Motor neuron (in vitro differentiated cells): ENCODE measurements around the gene TAX1BP3. TPM values are rescaled to one million over a fixed set of nuclear protein-coding genes. Genes with fewer than 3 reads are reported as not detected.
"Not testable (repeated sequence)": the region's sequence is repeated elsewhere in the genome, so short reads cannot be mapped to it uniquely, and the experiment has no call there.

ENCODE experiments used
- ATAC-seq, 8 experiments: fragments of 200-7000 bp; cut with Tn5 transposase; replicated peaks in 6 of 8; 2 replicates each; pipeline ENCODE4 v1.8.0; 2021; ENCODE audit warnings: mild to moderate bottlenecking in 8 of 8, moderate library complexity in 8 of 8
- H3K27ac ChIP-seq, 2 donors: fragments of 250-450 bp; sonication (Bioruptor Pico); 2 replicates each; pipeline ENCODE4 v1.9.0; 2021; ENCODE audit warnings: antibody characterized with exemption in 2 of 2, mild to moderate bottlenecking in 2 of 2, moderate library complexity in 1 of 2
- H3K4me1 ChIP-seq, 2 donors: fragments of 250-450 bp; sonication (Bioruptor Pico); replicated peaks in 1 of 2; 2 replicates each; pipeline ENCODE4 v1.6.1; 2021; ENCODE audit warnings: antibody characterized with exemption in 2 of 2, mild to moderate bottlenecking in 2 of 2, moderate library complexity in 1 of 2
- H3K4me3 ChIP-seq, 5 donors: fragments of 250-450 bp; sonication (Bioruptor Pico); 2 replicates each; pipeline ENCODE4 v1.9.0; 2021; ENCODE audit warnings: antibody characterized with exemption in 5 of 5, mild to moderate bottlenecking in 5 of 5, moderate library complexity in 4 of 5
- WGBS, 10 experiments: fragments of 450-650 bp; shearing (Covaris generic); methylation state at CpG; one replicate each; pipeline ENCODE4 v1.0.0; 2022; 5-methylcytosine and 5-hydroxymethylcytosine counted together
- in situ Hi-C, 9 experiments: fragments of 400-800 bp; cut with MboI; loops; one replicate each; pipeline ENCODE4 v1.15.0; 2021; ENCODE audit warnings: low sequenced_read_pairs in 9 of 9, low pct_unique_long_range_greater_than_20kb in 2 of 9; ENCODE audit not compliant: unreplicated experiment in 9 of 9
- total RNA-seq, 8 experiments: library from RNA; unstranded; fragments of 300-600 nt; gene quantifications; 2 replicates each; pipeline versions ENCODE4 v1.2.3 to v1.2.4, GENCODE V29; 2022

The TAX1BP3 gene
- total RNA-seq = 100 to 1,000 TPM in 2 of 8 experiments, 10 to 100 TPM in 6; 19.2 to 314 (median 43.5) TPM

GRCh38 chr17:3668279-3669084, at the start of gene TAX1BP3, which contains the start of gene EMC6:
TSS of gene TAX1BP3 (minus strand) at chr17:3668578. CDS start at chr17:3668526, 52 bp downstream.
TSS of gene EMC6 (plus strand) at chr17:3668812. CDS start at chr17:3669147, 335 bp downstream.
- WGBS, 10 experiments = 0 to 3% (median 0%) methylated on average over 1 to 16 of the region's 89 CpGs; no CpG with 5 or more reads in 4 of the 10 experiments
- peak within 1 kb of the TSS; percentile 89 to 95 for H3K27ac ChIP-seq
- in situ Hi-C loops = loop anchor here in 1 of 9 experiments (25.0 kb wide), 1 partner anchor 106 kb away; the partner anchor contains the start of gene TRPV3
- peaks cover 11 to 13% of the 10 kb centered on the region in 2 donors for H3K4me1 ChIP-seq
- ATAC-seq = peak; percentile 74 to 95 (median 92)
- H3K4me3 ChIP-seq = peak within 1 kb of the TSS; percentile 73 to 96 (median 90)

- no peak for ATAC-seq
- whole genome bisulfite sequencing, 10 experiments = 83 to 100% (median 92%) methylated on average over 3 to 8 of the region's 8 CpGs; no CpG with 5 or more reads in 2 of the 10 experiments
- in situ Hi-C loops = no loop called here
- H3K4me3 ChIP-seq = no peak overlapping the region
- no peaks in the 10 kb centered on the region for H3K4me1 ChIP-seq
- no peak overlapping the region for H3K27ac ChIP-seq
Observed at GRCh38 chr17:3715296-3715695, 46.9 kb upstream of the TAX1BP3 start.

GRCh38 chr17:3712811-3713463, 44.6 kb upstream of the TAX1BP3 start:
- no peak overlapping the region for H3K27ac ChIP-seq
- 74 to 100% (median 93%) methylated on average over 1 to 13 of the region's 13 CpGs; no CpG with 5 or more reads in 1 of the 10 experiments for WGBS, 10 experiments
- in situ Hi-C loops = no loop called here
- no peak for ATAC-seq
- H3K4me3 ChIP-seq = no peak overlapping the region
- H3K4me1 ChIP-seq = no peaks in the 10 kb centered on the region

GRCh38 chr17:3710951-3711383, 42.6 kb upstream of the TAX1BP3 start:
- 48 to 100% (median 82%) methylated on average over 1 to 4 of the region's 5 CpGs for whole genome bisulfite sequencing, 10 experiments
- Histone ChIP-seq H3K27ac (no peak overlapping the region), H3K4me1 (no peaks in the 10 kb centered on the region), H3K4me3 (no peak overlapping the region)
- in situ Hi-C loops = no loop called here
- ATAC-seq = no peak

- in situ Hi-C loops = no loop called here
- no peak overlapping the region for H3K27ac ChIP-seq
- ATAC-seq = no peak
Observed at GRCh38 chr17:3708366-3708765, 40.0 kb upstream of the TAX1BP3 start.

GRCh38 chr17:3705718-3705984, 37.3 kb upstream of the TAX1BP3 start:
- in situ Hi-C loops, H3K4me1 ChIP-seq, H3K4me3 ChIP-seq, ATAC-seq, H3K27ac ChIP-seq: not testable (repeated sequence)
- 57 to 100% (median 100%) methylated on average over 1 of the region's 1 CpG; no CpG with 5 or more reads in 2 of the 10 experiments for WGBS, 10 experiments

More at GRCh38 chr17:3708366-3708765, 40.0 kb upstream of the TAX1BP3 start:
- 69 to 100% (median 94%) methylated on average over 1 to 3 of the region's 3 CpGs; no CpG with 5 or more reads in 2 of the 10 experiments for WGBS, 10 experiments
- Histone ChIP-seq H3K4me1 (no peaks in the 10 kb centered on the region), H3K4me3 (no peak overlapping the region)

GRCh38 chr17:3704931-3705717, 36.7 kb upstream of the TAX1BP3 start:
- WGBS, 10 experiments = 10 to 100% (median 74%) methylated on average over 1 to 17 of the region's 20 CpGs
- Histone ChIP-seq H3K4me1 (no peaks in the 10 kb centered on the region), H3K27ac (no peak overlapping the region), H3K4me3 (no peak overlapping the region)
- in situ Hi-C loops = no loop called here
- no peak for ATAC-seq

GRCh38 chr17:3702041-3702539, 33.7 kb upstream of the TAX1BP3 start:
- H3K27ac ChIP-seq, ATAC-seq, in situ Hi-C loops, H3K4me3 ChIP-seq, H3K4me1 ChIP-seq: not testable (repeated sequence)
- 73 to 100% (median 89%) methylated on average over 1 to 6 of the region's 7 CpGs; no CpG with 5 or more reads in 1 of the 10 experiments for WGBS, 10 experiments

GRCh38 chr17:3699951-3700350, 31.6 kb upstream of the TAX1BP3 start:
- in situ Hi-C loops = no loop called here

GRCh38 chr17:3698139-3698538, 29.8 kb upstream of the TAX1BP3 start:
- no peak for ATAC-seq
- Histone ChIP-seq H3K4me1 (peaks cover 9 to 17% of the 10 kb centered on the region in 2 donors), H3K27ac (no peak overlapping the region), H3K4me3 (no peak overlapping the region)
- in situ Hi-C loops = no loop called here
- 46 to 100% (median 100%) methylated on average over 1 to 3 of the region's 4 CpGs; no CpG with 5 or more reads in 6 of the 10 experiments for WGBS, 10 experiments

More at GRCh38 chr17:3699951-3700350, 31.6 kb upstream of the TAX1BP3 start:
- WGBS, 10 experiments = 67 to 100% (median 84%) methylated on average over 2 to 4 of the region's 4 CpGs; no CpG with 5 or more reads in 4 of the 10 experiments
- Histone ChIP-seq H3K4me3 (no peak overlapping the region), H3K4me1 (peaks cover 6 to 11% of the 10 kb centered on the region in 2 donors), H3K27ac (no peak overlapping the region)
- ATAC-seq = no peak

- Histone ChIP-seq H3K27ac (no peak overlapping the region), H3K4me3 (no peak overlapping the region), H3K4me1 (peaks cover 9 to 17% of the 10 kb centered on the region in 2 donors)
- no peak for ATAC-seq
- in situ Hi-C loops = no loop called here
- 96% methylated on average over 5 of the region's 12 CpGs; no CpG with 5 or more reads in 9 of the 10 experiments for WGBS, 10 experiments
Observed at GRCh38 chr17:3697103-3697476, 28.7 kb upstream of the TAX1BP3 start.

GRCh38 chr17:3695723-3696411, 27.5 kb upstream of the TAX1BP3 start, which contains the start of gene P2RX5:
TSS of gene P2RX5 (minus strand) at chr17:3696155. CDS start at chr17:3696005, 150 bp downstream.
- in situ Hi-C loops = no loop called here
- H3K27ac ChIP-seq = no peak within 1 kb of the TSS

More at GRCh38 chr17:3695723-3696411, 27.5 kb upstream of the TAX1BP3 start, which contains the start of gene P2RX5:
- WGBS, 10 experiments = 0 to 27% (median 3%) methylated on average over 2 to 5 of the region's 65 CpGs; no CpG with 5 or more reads in 6 of the 10 experiments
- H3K4me3 ChIP-seq = peak within 1 kb of the TSS; percentile 22 to 32 (median 30)
- peaks cover 9 to 17% of the 10 kb centered on the region in 2 donors for H3K4me1 ChIP-seq
- ATAC-seq = peak; percentile 36 to 82 (median 73)
